Measurements from ENCODE around the gene HELT. TPM values are rescaled to one million over a fixed set of nuclear protein-coding genes. Genes with fewer than 3 reads are reported as not detected.

HELT gene
- total and polyA plus RNA-seq, 2 donors (not counting 3 experiments of a cell fraction or from before 2014, with no cell fraction given): not detected

GRCh38 chr4:185028625-185029024 lies 10.3 kb downstream of the HELT start:
- Histone ChIP-seq H3K79me2 (ENCODE audit: control insufficient read depth, insufficient read depth, low read length) (no peaks in the 10 kb centered on the region), H3K9me1 (replicated peaks; ENCODE audit: control insufficient read depth, extremely low read depth, insufficient read depth, low read length) (no peaks in the 10 kb centered on the region), H3K27me3 (ENCODE audit: control insufficient read depth in 2 of 2, insufficient read depth in 2 of 2, low read length in 2 of 2) (peaks cover 12 to 24% of the 10 kb centered on the region in 2 experiments), H3K4me3 (replicated peaks in 1 of 3; ENCODE audit: insufficient read depth in 1 of 3, low read depth in 1 of 3, low read length in 3 of 3) (no peak overlapping the region), H3K36me3 (ENCODE audit: control insufficient read depth in 2 of 2, extremely low read depth in 1 of 2, insufficient read depth in 2 of 2, low read length in 2 of 2) (no peaks in the 10 kb centered on the region), H3K4me1 (ENCODE audit: control insufficient read depth, extremely low read depth, insufficient read depth, low read length) (no peaks in the 10 kb centered on the region), H3K4me2 (ENCODE audit: insufficient read depth, low read length) (no peak overlapping the region), H3K9ac (replicated peaks; ENCODE audit: extremely low read depth, insufficient read depth, low read length) (no peak overlapping the region), H4K20me1 (replicated peaks; ENCODE audit: control insufficient read depth, extremely low read depth, insufficient read depth, low read length) (no peaks in the 10 kb centered on the region), H3K27ac (ENCODE audit: insufficient read depth, low read depth, low read length) (no peak overlapping the region), H3K9me3 (replicated peaks; ENCODE audit: control insufficient read depth, insufficient read depth, low read length) (no peaks in the 10 kb centered on the region), H2AFZ (ENCODE audit: low read depth, low read length) (no peak overlapping the region)
- CTCF ChIA-PET: interaction anchor here (1.0 to 1.5 kb wide), 2 partner anchors 17 to 67 kb away, joined by 3 to 4 read pairs; no protein-coding TSS in a partner anchor
- intact Hi-C loops (cut with micrococcal nuclease): no loop called here
- no peak for TF ChIP-seq MAX (IDR thresholded peaks at IDR 0.05; ENCODE audit: insufficient read depth, insufficient read length)
- FAIRE-seq (no peak), DNase-seq (ENCODE audit: low read depth, low spot score) (no peak)
- dilution Hi-C loops (cut with MboI; ENCODE audit: extremely low pct_ligation_motif_present, low sequenced_read_pairs): no loop called here
- no TSS peak for BruUV-seq (replicated peaks)
- POLR2A ChIA-PET: no interaction called here

GRCh38 chr4:185031611-185032010 lies 13.3 kb downstream of the HELT start:
- TF ChIP-seq POLR2A (IDR thresholded peaks at IDR 0.05; ENCODE audit: low read depth, low read length): no peak
- no peak for TF ChIP-seq FOS (IDR thresholded peaks at IDR 0.05; ENCODE audit: borderline replicate concordance, insufficient read depth, low read length)
- TF ChIP-seq GATA2 (IDR thresholded peaks at IDR 0.05; ENCODE audit: insufficient read depth, insufficient read length, low read depth, low read length): no peak
- TF ChIP-seq POLR2AphosphoS5 (IDR thresholded peaks at IDR 0.05; ENCODE audit: insufficient read depth, low read depth, low read length): no peak
- TF ChIP-seq MYC (IDR thresholded peaks at IDR 0.05; ENCODE audit: low read depth, low read length): no peak
- H3K4me3 ChIP-seq (replicated peaks in 1 of 3; ENCODE audit: insufficient read depth in 1 of 3, low read depth in 1 of 3, low read length in 3 of 3): no peak overlapping the region
- H2AFZ ChIP-seq (ENCODE audit: low read depth, low read length): no peak overlapping the region
- H3K9me1 ChIP-seq (replicated peaks; ENCODE audit: control insufficient read depth, extremely low read depth, insufficient read depth, low read length): no peaks in the 10 kb centered on the region
- H3K27ac ChIP-seq (ENCODE audit: insufficient read depth, low read depth, low read length): no peak overlapping the region
- H3K27me3 ChIP-seq (ENCODE audit: control insufficient read depth in 2 of 2, insufficient read depth in 2 of 2, low read length in 2 of 2): peaks cover 0 to 16% of the 10 kb centered on the region in 2 experiments
- FAIRE-seq (no peak), DNase-seq (ENCODE audit: low read depth, low spot score) (no peak)
- no peaks in the 10 kb centered on the region for H4K20me1 ChIP-seq (replicated peaks; ENCODE audit: control insufficient read depth, extremely low read depth, insufficient read depth, low read length)
- H3K9ac ChIP-seq (replicated peaks; ENCODE audit: extremely low read depth, insufficient read depth, low read length): no peak overlapping the region
- dilution Hi-C loops (cut with MboI; ENCODE audit: extremely low pct_ligation_motif_present, low sequenced_read_pairs): no loop called here
- H3K4me1 ChIP-seq (ENCODE audit: control insufficient read depth, extremely low read depth, insufficient read depth, low read length): no peaks in the 10 kb centered on the region
- ChIA-PET POLR2A (no interaction called here), CTCF (interaction anchor here (1.0 to 3.0 kb wide), 3 partner anchors 8 to 103 kb away, joined by 5 to 13 read pairs (median 5); no protein-coding TSS in a partner anchor)
- H3K4me2 ChIP-seq (ENCODE audit: insufficient read depth, low read length): no peak overlapping the region
- intact Hi-C loops (cut with micrococcal nuclease): no loop called here
- H3K79me2 ChIP-seq (ENCODE audit: control insufficient read depth, insufficient read depth, low read length): no peaks in the 10 kb centered on the region
- no peaks in the 10 kb centered on the region for H3K36me3 ChIP-seq (ENCODE audit: control insufficient read depth in 2 of 2, extremely low read depth in 1 of 2, insufficient read depth in 2 of 2, low read length in 2 of 2)
- no peaks in the 10 kb centered on the region for H3K9me3 ChIP-seq (replicated peaks; ENCODE audit: control insufficient read depth, insufficient read depth, low read length)
- BruUV-seq (replicated peaks): no TSS peak

All from endothelial cell of umbilical vein (primary cell).